Measurements from ENCODE around the gene NAPG.
"Not testable (repeated sequence)": the region's sequence is repeated elsewhere in the genome, so short reads cannot be mapped to it uniquely, and the experiment has no call there.

The NAPG gene

DNA sequence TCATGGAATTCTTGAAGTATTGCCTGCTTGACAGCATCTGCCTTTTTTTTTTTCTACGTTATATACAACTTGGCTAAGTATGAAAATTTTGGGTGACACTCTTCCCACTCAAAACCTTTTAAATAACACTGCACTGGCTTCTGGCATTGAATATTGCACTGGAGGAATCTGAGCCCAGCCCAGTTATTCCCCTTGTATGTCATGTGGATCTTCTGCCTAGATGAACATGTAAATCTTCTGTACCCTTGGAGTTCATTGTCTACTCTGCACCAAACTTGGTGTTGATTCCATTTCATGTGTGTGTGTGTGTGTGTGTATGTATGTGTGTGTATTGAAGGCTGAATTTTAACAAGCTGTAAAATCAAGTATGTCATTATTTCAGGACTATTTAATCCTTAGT, 59.4 kb downstream of the NAPG start:
- no peak for ATAC-seq

- no peak for ATAC-seq
These were observed 63.1 kb downstream of the NAPG start for GRCh38 chr18:10588975-10589374.

DNA sequence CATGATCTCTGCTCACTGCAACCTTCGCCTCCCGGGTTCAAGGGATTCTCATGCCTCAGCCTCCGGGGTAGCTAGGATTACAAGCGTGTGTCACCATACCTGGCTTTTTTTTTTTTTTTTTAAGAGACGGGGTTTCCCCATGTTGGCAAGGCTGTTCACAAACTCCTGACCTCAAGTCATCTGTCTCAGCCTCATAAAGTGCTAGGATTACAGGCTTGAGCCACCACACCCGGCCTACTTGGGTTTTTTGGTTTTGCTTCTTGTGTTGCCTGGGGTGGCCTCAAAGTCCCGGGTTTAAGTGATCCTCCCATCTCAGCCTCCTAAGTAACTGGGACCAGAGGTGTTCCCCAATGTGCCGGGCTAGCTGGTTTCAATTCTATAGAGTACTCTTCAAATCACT, 64.6 kb downstream of the NAPG start:
- no peak for ATAC-seq

- no peak for ATAC-seq
These were observed 66.1 kb downstream of the NAPG start for GRCh38 chr18:10591896-10592295.

DNA sequence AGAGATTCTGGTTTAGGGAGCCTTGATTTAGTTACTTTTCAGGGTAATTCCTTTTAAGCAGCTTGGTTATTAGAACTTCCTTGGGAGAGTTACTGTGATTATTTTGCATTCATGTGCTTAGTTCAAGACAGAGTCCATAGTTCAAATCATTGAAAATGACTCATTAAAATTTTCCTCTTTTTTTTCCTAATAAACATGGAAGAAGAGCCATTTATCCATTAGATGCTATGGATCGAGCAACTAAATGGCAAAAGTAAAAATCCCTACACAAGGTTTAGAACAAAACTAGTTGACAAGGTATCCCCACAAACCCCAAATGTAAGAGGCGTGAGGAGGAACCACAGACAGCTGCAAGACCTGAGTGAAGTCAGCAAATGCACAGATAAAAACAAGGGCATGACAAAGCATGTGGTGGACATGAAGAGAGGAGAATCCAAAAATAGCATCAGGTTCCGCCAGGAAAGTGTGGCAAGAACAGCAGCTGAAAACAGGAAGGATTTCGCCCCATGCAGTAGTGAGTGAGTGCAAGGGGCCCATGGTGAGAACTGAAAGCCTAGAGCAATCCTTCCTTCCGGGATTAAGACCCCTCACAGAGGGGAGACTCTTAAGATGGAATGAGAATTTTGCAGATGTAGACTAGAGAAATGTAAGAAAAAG, 67.7 kb downstream of the NAPG start:
- not testable (repeated sequence) for ATAC-seq

GRCh38 chr18:10595917-10596316, 70.1 kb downstream of the NAPG start:
- not testable (repeated sequence) for ATAC-seq

DNA sequence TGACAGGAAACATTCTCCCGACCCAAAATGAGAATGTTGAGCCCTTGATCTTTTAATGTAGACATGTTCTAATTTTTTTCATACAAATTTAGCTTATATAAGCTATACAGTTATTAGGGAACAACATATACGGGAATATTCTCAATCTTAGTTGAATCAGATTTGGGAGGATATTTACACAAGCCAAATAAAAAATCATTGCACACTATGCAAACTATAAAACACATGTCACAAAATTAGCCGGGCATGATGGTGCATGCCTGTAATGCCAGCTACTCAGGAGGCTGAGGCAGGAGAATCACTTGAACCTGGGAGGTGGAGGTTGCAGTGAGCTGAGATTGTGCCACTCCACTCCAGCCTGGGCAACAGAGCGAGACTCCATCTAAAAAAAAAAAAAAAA, 71.9 kb downstream of the NAPG start:
- ATAC-seq: not testable (repeated sequence)

GRCh38 chr18:10600701-10601100, 74.9 kb downstream of the NAPG start:
- not testable (repeated sequence) for ATAC-seq

Measured in activated CD4-positive, CD25-positive, alpha-beta regulatory T cell treated with anti-CD3 and anti-CD28 coated beads, Interleukin-2, amount 50 U/mL, for 24 hours (primary cell).